GM18873 (cell line): ENCODE data around the gene IGIP.

ENCODE experiments used
- ATAC-seq: cut with Tn5 transposase; IDR thresholded peaks from one replicate; pipeline ENCODE4 v1.9.1; 2021; ENCODE audit warnings: mild to moderate bottlenecking, moderate library complexity, moderate number of reproducible peaks; ENCODE audit not compliant: unreplicated experiment, low FRiP score

IGIP gene

DNA sequence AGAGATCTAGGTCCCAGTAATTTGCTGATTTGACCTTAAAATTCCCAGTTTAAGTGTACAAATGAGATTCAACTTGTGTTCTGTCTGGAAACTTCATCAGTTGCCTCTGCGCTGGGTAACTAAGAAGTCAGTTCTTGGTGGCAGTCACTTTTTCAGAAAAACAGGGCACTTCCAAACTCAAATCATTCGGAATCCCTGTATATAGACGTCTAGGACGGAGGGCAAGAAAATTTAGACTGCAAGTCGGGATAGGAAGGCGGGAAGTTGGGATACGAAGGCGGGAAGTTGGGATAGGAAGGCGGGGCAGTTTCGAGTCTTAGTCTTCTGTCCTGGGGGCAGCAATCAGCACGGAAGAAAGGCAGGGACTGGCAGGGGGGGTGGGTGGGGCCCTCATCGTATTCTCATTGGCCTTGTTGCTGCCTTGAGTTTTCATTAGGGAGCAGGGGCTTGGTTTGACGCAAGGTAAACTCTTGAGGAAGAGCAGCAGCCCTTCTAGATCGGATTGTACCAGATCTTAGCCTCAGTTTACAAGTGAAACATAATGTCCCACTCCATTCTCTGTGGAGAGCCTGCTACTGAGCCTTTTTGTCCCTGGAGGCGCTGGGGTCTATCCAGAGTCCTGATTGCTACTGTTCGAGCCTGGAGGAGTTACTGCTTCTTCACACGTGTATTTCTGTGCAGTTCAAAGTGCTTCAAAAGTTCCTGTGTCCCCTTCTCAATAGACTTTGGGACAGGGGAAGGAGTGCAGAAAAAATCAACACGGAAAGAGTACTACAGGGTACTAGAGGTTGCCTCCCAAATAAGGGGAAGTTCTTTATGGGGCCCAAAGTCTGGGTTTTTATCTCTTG is 14.5 kb upstream of the IGIP start:
- ATAC-seq: no peak

- ATAC-seq: no peak
Observed at GRCh38 chr5:140111859-140112551, 13.7 kb upstream of the IGIP start.

- ATAC-seq: no peak
Observed at GRCh38 chr5:140112685-140113179, 13.0 kb upstream of the IGIP start.

DNA sequence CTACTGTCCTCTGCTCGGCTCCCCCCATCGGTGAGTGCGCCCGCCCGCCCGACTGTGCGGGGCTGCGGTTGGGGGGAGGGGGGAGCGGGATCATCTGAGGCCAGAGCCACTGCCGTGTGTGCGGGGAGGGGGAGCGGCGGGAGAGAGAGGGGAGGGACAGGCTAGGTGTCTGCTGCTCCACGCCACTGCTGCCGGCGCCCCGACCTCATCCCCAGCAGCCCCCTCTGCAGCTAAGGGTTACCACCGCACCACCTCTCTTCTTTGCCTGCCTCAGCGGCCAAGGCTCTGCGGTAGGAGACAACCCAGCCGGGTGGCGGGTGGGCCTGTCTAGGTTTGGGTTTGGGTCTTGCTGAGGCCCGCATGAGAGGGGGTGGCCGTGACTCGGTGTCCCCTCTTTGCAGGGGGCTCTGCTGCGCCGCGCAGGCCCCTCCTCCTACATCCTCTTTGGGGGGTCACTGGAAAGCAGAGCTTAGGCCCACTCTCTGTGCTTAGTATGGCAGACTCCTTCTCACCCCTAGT is 12.5 kb upstream of the IGIP start:
- no peak for ATAC-seq

DNA sequence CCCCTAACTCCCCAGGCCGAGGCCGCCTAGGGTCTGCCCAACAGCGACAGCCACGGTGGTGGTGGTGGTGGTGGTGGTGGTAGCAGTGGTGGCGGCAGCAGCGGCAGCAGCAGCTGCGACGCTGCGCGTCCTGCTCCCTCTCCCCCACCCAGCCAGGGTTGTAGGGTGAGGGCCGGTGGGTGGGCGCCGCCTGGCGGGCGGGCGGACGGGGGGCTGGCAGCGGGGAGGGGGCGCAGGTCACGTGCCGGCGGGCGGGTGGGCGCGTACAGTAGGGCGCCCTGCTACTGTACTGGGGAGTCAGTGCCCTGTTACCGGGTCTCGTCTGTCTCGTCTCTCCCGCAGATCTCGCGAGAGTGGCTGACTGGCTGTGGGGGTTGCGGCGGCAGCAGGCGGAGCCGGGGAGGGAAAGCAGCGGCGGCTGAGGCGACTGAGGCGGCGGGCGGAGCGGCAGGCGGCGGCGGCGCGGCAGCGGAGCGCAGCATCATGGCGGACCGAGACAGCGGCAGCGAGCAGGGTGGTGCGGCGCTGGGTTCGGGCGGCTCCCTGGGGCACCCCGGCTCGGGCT is 12.0 kb upstream of the IGIP start, which contains the start of gene PURA:
Gene PURA, plus strand, starts transcription at position 411 of the 565 bp plus-strand sequence. Its CDS starts 73 bp downstream, at position 484.
- ATAC-seq: peak; percentile 70

GRCh38 chr5:140114341-140115185 is 11.2 kb upstream of the IGIP start:
- ATAC-seq: peak; percentile 35

GRCh38 chr5:140115186-140115500 is 10.6 kb upstream of the IGIP start:
- ATAC-seq: no peak

DNA sequence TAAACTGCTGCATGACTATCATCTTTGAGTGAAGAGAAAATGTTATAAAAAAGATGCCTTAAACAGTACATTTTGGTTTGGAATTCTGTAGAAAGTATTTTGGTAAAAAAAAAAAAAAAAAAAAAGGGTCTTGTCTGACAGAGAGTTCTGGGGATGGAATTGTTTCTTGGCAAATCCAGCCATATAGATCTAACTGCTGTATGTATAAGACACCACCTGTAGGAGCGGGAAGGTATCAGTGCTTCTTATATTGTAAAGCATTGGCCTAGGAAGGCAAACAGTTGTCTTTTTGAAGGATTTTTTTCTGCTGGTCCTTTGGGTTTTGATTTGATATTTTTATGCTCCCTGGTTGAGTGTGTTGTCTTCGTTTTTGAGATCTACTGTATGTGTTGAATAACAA is 9.0 kb upstream of the IGIP start:
- ATAC-seq: no peak

- ATAC-seq: no peak
Observed at GRCh38 chr5:140117523-140117922, 8.2 kb upstream of the IGIP start.

DNA sequence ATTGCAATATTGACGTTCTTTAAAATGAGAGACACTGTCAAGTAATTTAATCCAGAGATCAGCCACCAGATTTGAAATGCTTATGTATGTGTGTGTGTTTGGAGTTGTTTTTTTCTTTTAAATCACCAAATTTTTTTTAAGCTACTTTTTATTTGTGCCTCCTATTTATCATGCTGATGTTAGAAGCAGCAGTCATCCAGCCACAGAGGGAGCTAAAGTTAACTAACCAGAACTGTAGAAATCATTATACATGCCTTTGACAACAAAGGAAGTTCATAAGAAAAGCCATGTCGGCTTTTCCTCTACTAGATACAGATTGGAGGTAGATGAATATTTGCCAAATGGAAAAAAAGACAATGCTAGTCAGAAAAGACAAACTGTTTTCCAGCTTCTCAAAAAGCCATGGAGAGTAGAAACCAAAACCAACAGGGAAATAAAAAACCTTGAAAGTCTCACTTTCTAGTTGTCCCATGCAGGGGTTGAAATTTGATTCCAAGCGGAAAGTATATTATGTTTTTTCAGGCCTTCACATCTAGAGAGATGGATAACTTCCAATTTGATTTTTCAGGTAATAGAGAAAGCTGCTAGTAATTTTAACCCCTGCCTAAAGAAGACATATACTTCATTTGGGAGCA is 7.3 kb upstream of the IGIP start:
- no peak for ATAC-seq

- no peak for ATAC-seq
Observed at GRCh38 chr5:140126315-140127012, 727 bp downstream of the IGIP start.

DNA sequence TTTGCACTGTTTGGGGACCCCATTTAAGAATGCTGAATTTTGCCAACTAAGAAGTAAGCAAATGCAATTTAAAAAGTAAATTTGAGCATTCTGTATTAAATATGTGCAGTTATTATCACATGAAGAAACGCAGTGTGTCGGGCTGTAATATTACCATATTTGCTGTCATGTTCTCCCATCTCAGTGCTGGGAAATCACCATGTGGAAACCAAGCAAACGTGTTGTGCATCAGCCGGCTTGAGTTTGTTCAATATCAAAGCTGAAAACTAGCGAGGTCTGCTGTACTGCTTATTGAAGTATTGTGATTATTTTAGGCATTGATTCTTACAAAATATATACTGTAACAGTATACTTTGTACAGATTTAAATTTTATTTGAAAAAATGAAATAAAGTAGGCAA is 2.6 kb downstream of the IGIP start:
- ATAC-seq: no peak

GRCh38 chr5:140130949-140131733 is 5.4 kb downstream of the IGIP start:
- no peak for ATAC-seq

DNA sequence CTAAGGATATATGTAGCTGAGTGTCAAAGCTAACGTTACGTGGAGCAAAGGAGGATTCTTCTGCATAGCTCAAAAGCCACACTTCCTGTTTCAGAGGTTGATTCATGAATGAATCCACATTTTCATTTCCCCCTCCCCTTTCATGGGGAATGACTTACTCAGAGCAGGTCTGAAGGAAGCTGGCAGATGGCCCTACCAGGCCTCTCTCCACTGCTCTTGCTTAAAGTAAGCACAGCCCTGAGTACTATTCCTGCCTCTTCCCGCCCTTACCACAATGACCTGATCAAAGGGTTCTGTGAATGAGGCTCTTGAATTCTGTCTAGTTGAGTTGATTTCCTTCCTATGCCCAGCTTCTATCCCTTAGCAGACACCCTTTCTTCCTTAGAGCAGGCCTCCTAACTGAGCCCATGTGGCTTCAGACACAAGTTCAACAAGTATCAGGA is 6.3 kb downstream of the IGIP start:
- no peak for ATAC-seq

GRCh38 chr5:140133514-140134167 is 7.9 kb downstream of the IGIP start:
- ATAC-seq: no peak

- ATAC-seq: no peak
Observed at GRCh38 chr5:140134277-140134935, 8.7 kb downstream of the IGIP start.

GRCh38 chr5:140135127-140135526 is 9.4 kb downstream of the IGIP start:
- ATAC-seq: no peak
